Left ventricle myocardium superior (tissue), 1 donor: ENCODE data around the gene ABLIM2. TPM values are rescaled to one million over a fixed set of nuclear protein-coding genes. Genes with fewer than 3 reads are reported as not detected.
"Not testable (repeated sequence)": the region's sequence is repeated elsewhere in the genome, so short reads cannot be mapped to it uniquely, and the experiment has no call there.

Source experiments
- ATAC-seq: fragments of 200-7000 bp; cut with Tn5 transposase; one replicate; pipeline ENCODE4 v1.9.1; 2020; ENCODE audit warnings: mild to moderate bottlenecking, moderate library complexity
- DNase-seq: peaks from one replicate; pipeline ENCODE4 v3.0.0-alpha.2; 2020
- intact Hi-C: fragments of 100-400 bp; cut with micrococcal nuclease; formaldehyde crosslinking; loops from one replicate; pipeline ENCODE4 v1.11.0; 2022
- total RNA-seq: library from RNA; stranded (reverse); fragmentation: NEBNext Ultra II Directional; extraction: Animal tissue kit (Norgen Biotek cat#: 25700); gene quantifications from one replicate; pipeline ENCODE4 v1.2.1, GENCODE V29; 2021
- donor health status: DM: no; HTN: yes; CAD: no; lungs with severe emphysema.

Gene ABLIM2
- total RNA-seq, 1 donor from 2014 or later = 28.3 TPM

DNA sequence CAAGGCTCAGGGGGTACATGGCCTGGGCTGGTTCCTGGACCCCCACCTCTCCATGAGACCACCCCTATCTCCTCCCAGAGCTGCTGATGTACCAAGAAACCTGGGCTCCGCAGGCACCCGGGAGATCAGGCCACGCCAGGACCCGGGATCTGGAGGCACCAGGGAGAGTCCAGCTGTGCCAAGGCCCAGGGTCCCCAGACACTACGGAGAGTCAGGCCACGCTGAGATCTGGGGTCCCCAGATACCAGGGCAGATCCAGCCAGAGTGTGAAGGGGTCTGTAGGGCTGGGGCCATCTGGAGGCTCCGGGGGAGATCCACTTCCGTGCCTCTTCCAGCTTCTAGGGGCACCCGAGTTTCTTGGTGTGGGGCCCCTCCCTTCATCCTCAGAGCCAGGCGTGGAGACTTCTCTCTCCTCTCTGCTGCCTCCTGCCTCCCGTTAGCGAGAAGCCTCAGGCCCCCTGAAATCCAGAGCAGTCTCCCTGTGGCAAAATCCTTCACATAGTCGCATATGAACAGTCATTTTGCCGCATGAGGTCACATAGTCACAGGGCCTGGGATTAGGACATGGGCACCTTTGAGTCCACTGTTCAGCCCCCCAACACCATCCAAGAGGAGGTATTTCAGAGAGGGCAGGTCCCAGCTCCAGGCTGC lies 9.7 kb downstream of the ABLIM2 start:
- intact Hi-C loops = no loop called here
- ATAC-seq (no peak), DNase-seq (no peak)

DNA sequence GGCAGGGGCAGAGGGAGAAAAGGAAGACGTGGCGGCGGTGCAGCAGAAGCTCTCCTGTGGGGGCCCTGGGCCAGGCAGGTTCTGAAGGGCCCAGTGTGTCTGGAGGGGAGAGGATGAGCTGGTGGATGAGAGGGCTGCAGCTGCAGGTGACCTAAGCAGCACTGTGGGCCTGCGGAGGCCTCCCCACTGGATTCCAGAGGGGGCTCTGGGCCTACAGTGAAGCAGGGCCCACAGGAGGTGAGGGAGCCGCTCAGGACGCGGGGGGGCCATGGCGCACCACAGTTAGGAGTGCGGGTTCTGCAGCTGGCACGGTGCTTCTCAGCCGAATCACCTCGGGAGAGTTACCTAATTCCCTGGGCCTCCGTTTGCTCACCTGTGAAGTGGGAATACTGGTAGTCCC lies 10.5 kb downstream of the ABLIM2 start:
- DNase-seq = no peak
- intact Hi-C loops = no loop called here
- no peak for ATAC-seq

DNA sequence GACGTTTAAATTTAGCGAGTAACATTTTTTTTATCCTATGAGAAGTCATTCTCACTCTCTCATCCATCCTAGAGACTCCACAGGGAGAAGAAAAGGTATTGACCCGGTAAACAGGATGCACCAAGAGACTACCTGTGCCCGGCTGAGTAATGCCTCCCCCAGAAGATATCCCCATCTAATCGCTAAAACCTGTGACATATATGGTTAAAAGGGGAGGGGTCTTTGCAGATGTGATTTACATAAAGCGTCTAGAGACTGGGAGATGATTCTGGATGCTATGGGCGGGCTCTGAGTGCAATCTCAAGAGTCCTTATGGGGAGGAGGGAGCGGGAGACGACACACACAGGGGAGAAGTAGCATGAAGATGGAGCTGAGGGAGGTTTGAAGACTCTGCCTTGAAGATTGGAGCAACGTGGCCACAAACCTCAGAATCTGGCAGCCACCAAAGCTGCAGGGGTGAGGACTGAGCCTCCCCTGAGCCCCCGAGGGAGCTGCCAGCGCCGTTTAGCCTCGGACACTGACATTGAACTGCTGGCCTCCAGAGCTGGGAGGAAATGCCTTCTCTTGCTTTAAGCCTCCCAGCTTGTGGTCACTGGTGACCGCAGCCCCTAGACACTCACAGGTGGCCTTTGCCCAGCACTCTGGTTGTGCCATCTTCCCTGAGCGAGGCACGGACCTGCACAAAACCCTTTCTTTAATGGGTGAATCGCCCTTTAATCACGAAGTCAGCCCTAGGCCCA lies 11.2 kb downstream of the ABLIM2 start:
- DNase-seq (no peak), ATAC-seq (no peak)
- intact Hi-C loops = no loop called here

DNA sequence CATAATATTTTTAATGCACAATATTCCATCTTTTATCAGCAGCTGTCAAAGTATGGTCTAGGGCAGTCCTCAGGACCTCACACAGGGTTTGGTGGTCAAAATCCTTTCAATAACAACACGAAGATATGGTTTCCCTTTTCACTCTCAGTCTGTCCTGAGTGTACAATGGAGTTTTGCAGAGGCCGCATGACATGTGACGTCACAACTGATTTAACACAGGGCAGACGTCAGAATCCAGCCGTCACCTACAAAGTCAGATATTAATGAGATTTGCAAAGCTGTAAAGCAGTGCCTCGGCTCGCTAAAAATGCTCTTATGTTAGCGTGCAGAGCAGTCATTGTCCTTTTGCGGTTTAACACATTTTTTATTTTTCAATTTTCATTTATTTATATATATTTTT lies 12.5 kb downstream of the ABLIM2 start:
- DNase-seq = no peak
- intact Hi-C loops = no loop called here
- no peak for ATAC-seq

DNA sequence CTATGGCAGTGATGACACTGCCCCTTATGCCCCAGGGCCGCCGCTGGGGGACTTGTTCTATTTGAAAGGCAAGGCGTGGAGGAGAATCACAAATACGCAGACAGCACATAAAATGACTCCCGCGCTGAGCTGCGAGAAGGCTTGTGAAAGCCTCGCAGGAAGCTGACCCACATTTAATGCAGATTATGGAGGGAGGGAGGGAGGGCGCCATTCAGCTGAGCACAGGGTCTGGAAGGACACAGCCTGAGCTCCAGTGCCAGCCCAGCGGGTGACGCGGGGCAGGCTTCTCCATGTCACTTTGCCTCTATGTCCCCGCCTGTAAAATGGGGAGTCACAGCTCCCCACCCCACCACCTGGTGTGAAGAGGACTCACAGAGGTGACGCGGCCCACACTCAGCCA lies 14.3 kb downstream of the ABLIM2 start:
- ATAC-seq (peak; percentile 42), DNase-seq (peak; percentile 55)
- intact Hi-C loops = no loop called here

DNA sequence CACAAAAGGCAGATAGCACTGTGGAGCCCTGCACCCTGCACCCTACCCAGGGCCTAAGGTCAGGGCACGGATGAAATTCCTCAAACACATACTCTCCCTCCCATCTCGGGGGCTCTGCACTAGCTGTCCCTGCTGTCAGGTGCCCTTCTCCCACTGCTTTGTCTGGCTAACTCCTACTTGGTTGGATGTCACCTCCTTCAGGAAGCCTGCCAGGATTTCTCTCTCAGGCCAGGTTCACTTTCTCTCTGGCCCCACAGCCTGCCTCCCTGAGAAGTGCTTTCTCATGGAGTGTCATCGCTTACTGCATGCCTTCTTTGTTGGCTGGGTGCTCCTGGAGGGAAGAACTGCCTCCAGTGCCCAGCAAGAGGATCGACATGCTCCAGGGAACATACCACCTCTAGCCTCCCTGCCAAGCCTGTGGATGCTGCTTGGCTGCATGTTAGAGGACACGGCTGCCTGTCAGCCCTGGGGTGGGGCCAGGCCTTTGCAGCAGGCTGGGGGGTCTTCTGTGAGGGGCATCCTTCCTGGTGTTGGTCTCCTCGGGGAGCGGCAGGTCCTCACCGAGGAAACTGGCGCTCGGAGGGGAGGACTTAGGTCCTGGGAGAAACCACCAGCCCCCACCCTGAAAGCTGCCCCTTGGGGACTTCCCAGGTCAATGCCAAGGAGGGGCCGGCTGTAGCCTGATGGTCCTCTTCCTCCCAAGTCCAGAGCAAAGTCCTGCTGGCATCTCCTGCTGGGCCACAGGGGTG lies 15.0 kb downstream of the ABLIM2 start:
- ATAC-seq = peak; percentile 13

DNA sequence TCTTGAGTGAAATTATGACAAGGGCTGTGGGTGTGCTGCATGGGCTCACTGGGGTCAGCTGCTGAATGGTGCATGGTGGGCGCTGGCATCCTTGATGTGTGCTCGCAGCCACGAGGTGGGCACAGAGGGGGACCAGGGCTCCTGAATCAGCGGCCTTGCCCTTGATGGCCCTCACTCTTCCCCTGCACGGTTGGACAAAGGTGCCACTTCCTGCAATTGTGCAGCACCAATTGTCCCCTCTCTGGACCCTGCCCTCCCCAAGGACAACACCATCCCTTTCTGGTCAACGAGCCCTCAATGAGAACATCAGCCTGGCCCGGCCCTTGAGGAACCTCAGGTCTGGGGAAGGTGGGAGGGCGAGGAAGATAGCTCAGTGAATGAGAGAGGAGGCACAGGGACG lies 16.1 kb downstream of the ABLIM2 start:
- intact Hi-C loops = no loop called here
- DNase-seq = no peak
- no peak for ATAC-seq

More for the DNA sequence above, 15.0 kb downstream of the ABLIM2 start:
- intact Hi-C loops = no loop called here
- no peak for DNase-seq

DNA sequence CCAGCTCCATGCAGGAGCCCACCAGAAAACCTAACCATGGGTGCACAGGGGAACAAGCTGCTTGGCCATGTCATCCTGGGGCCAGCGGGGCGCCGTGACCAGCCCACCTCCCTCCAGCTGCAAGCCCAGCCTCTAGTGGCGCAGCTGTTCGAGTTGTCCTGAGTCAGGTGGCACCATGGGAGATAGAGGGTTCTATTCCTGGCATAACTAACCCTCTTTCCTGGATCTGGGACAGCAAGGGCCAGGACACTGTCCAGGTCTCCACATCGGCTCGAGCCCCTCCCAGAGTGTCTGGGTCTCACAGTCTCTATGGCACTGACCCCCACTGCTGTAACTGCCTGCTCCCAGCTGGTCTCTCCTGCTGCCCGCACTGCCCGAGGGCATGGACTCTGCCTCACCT lies 16.7 kb downstream of the ABLIM2 start:
- intact Hi-C loops = no loop called here
- DNase-seq = peak; percentile 60

DNA sequence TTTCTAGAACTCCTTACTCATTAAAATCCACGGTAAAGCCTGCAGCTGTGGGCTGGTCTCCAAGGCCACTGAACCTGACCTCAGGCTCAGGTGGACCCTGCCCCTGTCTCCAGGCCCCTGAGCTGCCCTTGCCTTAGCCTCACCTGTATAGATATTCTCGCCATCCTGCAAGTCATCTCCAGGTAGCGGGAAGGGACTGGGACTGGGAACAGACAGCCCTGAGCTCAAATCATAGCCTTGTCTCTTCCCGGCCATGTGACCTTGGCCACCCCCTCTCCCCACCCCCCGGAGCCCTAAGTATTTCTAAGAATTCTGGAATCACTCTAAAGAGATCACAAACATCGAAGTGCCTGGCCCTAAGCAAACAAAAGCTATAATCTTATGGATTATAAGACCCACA lies 17.7 kb downstream of the ABLIM2 start:
- no peak for DNase-seq
- ATAC-seq = no peak
- intact Hi-C loops = no loop called here

More for the DNA sequence above, 16.7 kb downstream of the ABLIM2 start:
- peak; percentile 72 for ATAC-seq

DNA sequence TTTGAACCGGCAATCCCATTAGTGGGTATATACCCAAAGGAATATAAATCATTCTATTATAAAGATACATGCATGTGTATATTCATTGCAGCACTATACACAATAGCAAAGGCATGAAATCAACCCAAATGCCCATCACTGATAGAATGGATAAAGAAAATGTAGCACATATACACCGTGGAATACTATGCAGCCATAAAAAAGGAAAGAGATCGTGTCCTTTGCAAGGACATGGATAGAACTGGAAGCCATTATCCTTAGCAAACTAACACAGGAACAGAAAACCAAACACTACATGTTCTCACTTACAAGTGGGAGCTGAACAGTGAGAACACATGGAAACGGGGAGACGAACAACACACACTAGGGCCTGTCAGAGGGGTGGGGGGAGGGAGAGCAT lies 18.9 kb downstream of the ABLIM2 start:
- DNase-seq, ATAC-seq, intact Hi-C loops: not testable (repeated sequence)

DNA sequence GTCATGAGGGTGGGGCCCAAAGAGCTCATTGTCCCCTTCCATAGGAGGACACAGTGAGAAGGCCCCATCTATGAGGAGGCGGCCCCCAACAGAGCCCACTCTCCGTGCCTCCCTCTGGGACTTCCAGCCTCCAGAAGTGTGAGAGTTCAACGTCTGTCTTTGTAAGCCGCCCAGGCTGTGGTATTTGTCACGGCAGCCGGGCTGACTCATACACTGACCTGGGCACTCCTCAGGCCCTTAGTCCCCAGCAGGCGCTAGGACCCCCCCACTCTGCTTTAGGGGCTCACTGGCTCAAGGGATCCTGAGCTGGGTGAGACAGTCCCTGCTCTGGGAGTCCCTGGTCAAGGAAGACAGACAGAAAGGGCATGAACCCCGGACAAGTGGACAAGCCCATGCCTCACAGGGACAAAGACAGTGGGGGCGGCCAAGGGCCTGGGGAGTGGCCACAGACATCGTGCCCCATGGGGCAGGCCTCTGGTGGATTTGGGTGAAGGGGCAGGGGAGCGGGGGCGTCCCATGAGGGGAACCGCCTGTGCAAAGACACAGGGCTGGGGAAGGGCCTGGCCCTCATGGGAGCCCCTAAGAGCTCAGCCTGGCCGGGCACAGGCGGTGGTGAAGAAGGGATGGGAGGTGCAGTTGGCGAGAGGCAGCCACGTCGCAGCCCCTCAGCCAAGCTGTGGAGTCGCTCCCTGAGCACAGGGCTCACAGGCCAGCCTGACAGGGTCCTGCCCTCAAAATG lies 21.5 kb downstream of the ABLIM2 start:
- ATAC-seq (no peak), DNase-seq (no peak)

DNA sequence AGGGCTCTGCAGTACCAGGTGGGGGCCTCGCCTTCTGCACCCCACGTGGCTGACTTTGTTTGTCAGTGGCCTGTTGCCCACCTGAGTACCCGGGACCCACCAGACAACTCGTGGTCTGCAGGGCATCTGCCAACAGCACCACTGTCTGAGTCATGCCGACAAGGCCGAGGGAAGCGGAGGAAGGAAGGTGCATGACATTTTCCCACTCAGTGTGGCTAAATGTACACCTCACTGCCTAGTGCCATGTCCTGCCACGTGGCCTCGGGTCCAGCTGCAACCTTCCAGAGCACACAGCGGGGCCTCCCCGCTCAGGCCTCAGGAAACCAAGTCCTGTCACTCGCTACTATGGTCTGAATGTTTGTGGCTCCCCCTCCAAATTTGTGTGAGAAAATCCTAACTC lies 22.1 kb downstream of the ABLIM2 start:
- DNase-seq (no peak), ATAC-seq (no peak)
- intact Hi-C loops = no loop called here

More for the DNA sequence above, 21.5 kb downstream of the ABLIM2 start:
- intact Hi-C loops = no loop called here

DNA sequence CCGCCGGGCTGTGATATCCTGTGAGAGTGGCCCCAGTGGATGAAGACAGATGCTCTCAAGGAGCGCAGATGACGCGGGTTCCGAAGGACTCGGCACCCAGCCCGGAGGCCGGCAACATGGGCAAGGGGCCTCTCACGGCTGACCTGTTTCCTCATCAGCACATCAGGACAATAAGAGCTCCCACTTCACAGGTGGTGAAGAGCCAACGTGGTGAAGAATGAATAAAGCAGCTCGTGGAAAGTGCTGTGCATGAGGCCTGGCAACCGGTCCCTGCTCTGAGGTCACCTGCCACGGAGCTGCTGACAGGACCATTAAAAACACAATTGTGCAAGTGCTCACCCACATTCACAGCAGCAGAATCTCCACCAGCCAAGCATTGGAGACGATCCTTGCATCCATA lies 22.9 kb downstream of the ABLIM2 start:
- DNase-seq (peak; percentile 83), ATAC-seq (peak; percentile 95)
- intact Hi-C loops = no loop called here

DNA sequence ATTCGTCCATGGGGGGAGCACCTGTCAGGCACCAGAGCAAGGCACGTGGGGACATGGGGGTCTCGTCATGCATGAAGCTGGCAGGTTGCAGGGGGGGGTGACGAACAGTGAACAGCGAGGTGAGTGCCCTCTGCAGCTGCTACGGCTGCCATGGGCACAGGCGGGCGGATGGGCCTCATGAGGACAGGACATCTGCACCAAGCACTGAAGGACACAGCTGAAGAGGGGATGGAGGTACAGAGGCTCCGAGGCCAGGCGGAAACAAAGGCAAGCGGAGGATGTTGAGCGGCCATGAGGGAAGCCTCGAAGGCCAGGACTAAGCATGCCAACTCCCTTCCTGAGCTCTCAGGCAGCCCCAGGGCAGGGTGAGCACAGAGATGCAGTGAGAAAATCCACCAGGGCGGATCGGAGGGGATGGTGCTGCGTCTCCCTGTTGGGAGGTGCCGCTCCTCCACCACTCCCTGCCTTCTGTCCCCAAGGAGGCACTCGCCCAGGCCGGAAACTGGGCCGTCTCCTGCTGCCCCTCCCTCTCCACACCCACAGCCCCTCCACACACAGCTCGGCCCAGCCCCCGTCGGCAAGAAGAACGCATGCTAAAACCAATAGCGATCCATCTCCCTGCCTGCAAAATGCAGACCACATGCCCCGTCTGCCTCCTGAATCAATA lies 24.6 kb downstream of the ABLIM2 start:
- intact Hi-C loops = no loop called here
- no peak for DNase-seq
- no peak for ATAC-seq

DNA sequence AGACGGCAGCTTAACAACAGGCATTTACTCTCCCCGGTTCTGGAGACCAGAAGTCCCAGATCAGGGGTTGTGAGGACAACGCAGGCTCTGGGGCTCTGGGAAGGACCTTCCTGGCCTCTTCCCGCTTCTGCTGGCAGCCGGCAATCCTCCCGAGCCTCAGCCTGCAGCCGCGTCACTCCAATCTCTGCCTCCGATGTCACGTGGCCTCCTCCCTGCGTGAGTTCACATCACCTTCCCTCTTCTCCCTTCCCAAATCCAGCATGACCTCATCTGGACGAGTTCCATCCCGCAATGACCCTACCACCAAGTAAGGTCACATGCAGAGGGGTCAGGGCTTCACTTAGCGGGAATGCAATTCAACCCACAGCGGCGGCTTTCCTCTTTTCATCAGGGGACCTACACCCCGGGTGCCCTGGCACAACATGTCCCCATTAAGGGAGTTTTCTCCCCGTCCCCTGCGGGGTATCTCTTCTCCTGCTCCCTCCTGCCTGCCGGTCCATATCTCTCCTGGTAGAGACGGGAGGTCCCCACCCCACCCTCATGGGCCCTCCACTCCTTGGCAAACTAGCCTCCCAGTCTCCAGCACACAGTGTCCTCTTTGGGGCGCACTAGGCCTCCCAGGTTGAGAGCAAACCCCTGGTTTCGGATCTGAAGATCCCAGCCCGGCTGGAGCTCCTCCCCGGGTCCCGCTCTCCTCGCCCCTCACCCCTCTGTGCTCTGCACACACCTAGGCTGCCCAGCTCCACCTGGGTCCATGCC lies 25.5 kb downstream of the ABLIM2 start:
- ATAC-seq (no peak), DNase-seq (no peak)
- intact Hi-C loops = no loop called here

DNA sequence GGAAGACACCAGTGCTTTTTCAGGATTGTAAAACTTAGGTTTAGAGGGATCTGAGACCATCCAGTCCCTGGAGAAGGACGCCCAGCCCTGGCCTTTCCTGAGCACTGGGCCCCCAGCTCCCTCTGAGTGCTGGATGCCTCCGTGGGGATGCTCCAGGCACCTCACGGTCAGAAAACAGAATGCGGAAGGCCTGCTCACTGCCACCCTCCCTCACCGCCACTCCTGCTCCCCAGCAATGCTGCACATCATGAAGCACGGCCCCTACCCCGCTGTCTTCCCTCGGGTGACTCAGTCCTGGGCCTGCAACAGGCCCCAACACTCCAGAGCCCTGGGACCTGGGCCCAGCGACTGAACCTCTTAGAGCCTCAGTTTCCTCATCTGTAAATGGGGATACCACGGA lies 26.2 kb downstream of the ABLIM2 start:
- intact Hi-C loops = no loop called here
- ATAC-seq = no peak
- DNase-seq = no peak

DNA sequence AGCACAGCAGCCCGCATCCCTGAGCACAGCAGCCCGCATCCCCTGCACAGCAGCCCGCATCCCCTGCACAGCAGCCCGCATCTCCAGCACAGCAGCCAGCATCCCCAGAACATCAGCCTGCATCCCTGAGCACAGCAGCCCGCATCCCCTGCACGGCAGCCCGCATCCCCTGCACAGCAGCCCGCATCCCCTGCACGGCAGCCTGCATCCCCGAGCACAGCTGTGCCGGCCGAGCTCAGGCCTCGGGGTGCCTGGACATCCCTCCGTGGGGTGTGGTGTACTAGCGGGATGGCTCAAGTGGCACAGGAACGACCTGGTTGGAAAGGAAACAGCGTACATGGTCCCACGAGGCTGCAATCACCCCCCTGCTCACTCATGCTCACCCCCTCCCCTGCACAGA lies 26.8 kb downstream of the ABLIM2 start:
- intact Hi-C loops = no loop called here
- DNase-seq (no peak), ATAC-seq (no peak)

DNA sequence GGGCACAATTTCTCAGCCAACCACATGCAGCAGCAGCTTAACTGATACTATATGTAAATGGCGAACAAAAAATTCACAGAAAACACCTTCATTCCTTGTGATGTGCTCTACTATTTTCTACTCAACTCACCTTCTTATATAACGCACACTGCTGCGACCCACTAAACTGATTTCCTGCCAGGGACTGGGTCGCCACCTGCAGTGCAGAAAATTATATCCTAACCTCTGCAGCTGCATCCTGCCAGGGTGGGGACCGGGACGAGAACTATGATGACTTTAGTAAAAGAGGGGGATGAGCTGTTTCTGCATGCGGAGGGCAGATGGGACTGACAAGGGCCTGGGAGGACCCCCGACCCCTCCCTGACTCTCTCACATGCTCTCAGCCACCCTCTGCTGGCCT lies 27.4 kb downstream of the ABLIM2 start:
- no peak for DNase-seq
- intact Hi-C loops = no loop called here
- ATAC-seq = no peak
